ENCODE measurements around the gene BRCA1.

DNA sequence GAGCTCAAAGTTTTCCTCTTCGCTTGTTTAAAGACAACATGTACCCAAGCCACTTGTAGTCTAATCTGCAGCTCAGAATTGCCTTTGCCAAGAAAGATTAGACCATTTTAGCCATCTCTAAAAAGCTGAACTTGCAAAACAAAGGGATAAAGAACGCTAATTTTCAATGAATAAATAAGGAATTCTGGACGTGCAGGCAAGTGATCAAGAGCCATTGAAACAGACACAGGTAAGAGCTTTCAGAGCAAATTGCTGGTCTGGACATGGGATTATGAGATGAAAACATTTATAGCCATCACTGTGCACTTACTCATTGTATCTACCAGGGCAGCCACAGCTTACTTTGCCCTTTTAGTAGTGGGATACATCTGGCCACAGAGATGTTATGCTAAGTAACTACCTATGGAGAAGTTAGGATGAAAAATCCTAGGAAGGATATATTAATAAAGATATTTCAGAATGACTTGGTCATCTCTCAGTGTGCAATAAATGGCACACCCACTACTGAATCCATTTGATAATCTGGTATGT, 55.7 kb downstream of the BRCA1 start:
- TF ChIP-seq, protein P1, sequence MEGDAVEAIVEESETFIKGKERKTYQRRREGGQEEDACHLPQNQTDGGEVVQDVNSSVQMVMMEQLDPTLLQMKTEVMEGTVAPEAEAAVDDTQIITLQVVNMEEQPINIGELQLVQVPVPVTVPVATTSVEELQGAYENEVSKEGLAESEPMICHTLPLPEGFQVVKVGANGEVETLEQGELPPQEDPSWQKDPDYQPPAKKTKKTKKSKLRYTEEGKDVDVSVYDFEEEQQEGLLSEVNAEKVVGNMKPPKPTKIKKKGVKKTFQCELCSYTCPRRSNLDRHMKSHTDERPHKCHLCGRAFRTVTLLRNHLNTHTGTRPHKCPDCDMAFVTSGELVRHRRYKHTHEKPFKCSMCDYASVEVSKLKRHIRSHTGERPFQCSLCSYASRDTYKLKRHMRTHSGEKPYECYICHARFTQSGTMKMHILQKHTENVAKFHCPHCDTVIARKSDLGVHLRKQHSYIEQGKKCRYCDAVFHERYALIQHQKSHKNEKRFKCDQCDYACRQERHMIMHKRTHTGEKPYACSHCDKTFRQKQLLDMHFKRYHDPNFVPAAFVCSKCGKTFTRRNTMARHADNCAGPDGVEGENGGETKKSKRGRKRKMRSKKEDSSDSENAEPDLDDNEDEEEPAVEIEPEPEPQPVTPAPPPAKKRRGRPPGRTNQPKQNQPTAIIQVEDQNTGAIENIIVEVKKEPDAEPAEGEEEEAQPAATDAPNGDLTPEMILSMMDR (IDR thresholded peaks at IDR 0.05; ENCODE audit: insufficient read depth, low read depth, low read length) = no peak
- no peak for TF ChIP-seq EZH2 (IDR thresholded peaks at IDR 0.05; ENCODE audit: insufficient read depth, low read length)

All from astrocyte (in vitro differentiated cells and primary cell).